Activated naive CD8-positive, alpha-beta T cell (primary cell): ENCODE data around the gene PBOV1.

Experiments used
- H3K27ac Mint-ChIP-seq: one replicate; pipeline ENCODE4 v1.8.0; 2021; ENCODE audit warnings: mixed read lengths
- H3K27me3 Mint-ChIP-seq: one replicate; pipeline ENCODE4 v1.8.0; 2021; ENCODE audit warnings: mixed read lengths
- H3K36me3 Mint-ChIP-seq: one replicate; pipeline ENCODE4 v1.8.0; 2021; ENCODE audit warnings: mixed read lengths
- H3K4me1 Mint-ChIP-seq: one replicate; pipeline ENCODE4 v1.8.0; 2021; ENCODE audit warnings: low read depth, mixed read lengths
- H3K4me3 Mint-ChIP-seq: one replicate; pipeline ENCODE4 v1.8.0; 2021; ENCODE audit warnings: mild to moderate bottlenecking, mixed read lengths
- H3K9me3 Mint-ChIP-seq: one replicate; pipeline ENCODE4 v1.8.0; 2021; ENCODE audit warnings: low read depth, mixed read lengths

Gene PBOV1

GRCh38 chr6:138204303-138204702 lies 14.0 kb downstream of the PBOV1 start:
- H3K36me3 Mint-ChIP-seq = peaks cover 2% of the 10 kb centered on the region
- H3K27me3 Mint-ChIP-seq = peaks cover 12% of the 10 kb centered on the region
- no peak overlapping the region for H3K4me3 Mint-ChIP-seq
- H3K4me1 Mint-ChIP-seq = no peaks in the 10 kb centered on the region
- H3K27ac Mint-ChIP-seq = no peak overlapping the region
- H3K9me3 Mint-ChIP-seq = no peaks in the 10 kb centered on the region

GRCh38 chr6:138203315-138203714 lies 15.0 kb downstream of the PBOV1 start:
- H3K4me1 Mint-ChIP-seq = no peaks in the 10 kb centered on the region
- H3K9me3 Mint-ChIP-seq = no peaks in the 10 kb centered on the region
- peaks cover 2% of the 10 kb centered on the region for H3K36me3 Mint-ChIP-seq
- peaks cover 11% of the 10 kb centered on the region for H3K27me3 Mint-ChIP-seq
- no peak overlapping the region for H3K27ac Mint-ChIP-seq
- H3K4me3 Mint-ChIP-seq = no peak overlapping the region

- Mint-ChIP-seq H3K9me3 (no peaks in the 10 kb centered on the region), H3K27ac (no peak overlapping the region), H3K27me3 (peaks cover 9% of the 10 kb centered on the region), H3K4me3 (no peak overlapping the region), H3K4me1 (no peaks in the 10 kb centered on the region), H3K36me3 (peaks cover 2% of the 10 kb centered on the region)
These were observed 16.5 kb downstream of the PBOV1 start for GRCh38 chr6:138201836-138202235.

- no peaks in the 10 kb centered on the region for H3K9me3 Mint-ChIP-seq
- no peaks in the 10 kb centered on the region for H3K4me1 Mint-ChIP-seq
- H3K27me3 Mint-ChIP-seq = peaks cover 15% of the 10 kb centered on the region
- no peak overlapping the region for H3K4me3 Mint-ChIP-seq
- H3K36me3 Mint-ChIP-seq = peaks cover 2% of the 10 kb centered on the region
- H3K27ac Mint-ChIP-seq = no peak overlapping the region
These were observed 19.7 kb downstream of the PBOV1 start for GRCh38 chr6:138198430-138199091.

GRCh38 chr6:138197570-138197969 lies 20.7 kb downstream of the PBOV1 start:
- H3K36me3 Mint-ChIP-seq = peaks cover 2% of the 10 kb centered on the region
- no peaks in the 10 kb centered on the region for H3K9me3 Mint-ChIP-seq
- peaks cover 15% of the 10 kb centered on the region for H3K27me3 Mint-ChIP-seq
- no peaks in the 10 kb centered on the region for H3K4me1 Mint-ChIP-seq
- no peak overlapping the region for H3K27ac Mint-ChIP-seq
- H3K4me3 Mint-ChIP-seq = no peak overlapping the region

- H3K36me3 Mint-ChIP-seq = peaks cover under 1% of the 10 kb centered on the region
- H3K4me1 Mint-ChIP-seq = no peaks in the 10 kb centered on the region
- peaks cover 11% of the 10 kb centered on the region for H3K27me3 Mint-ChIP-seq
- H3K27ac Mint-ChIP-seq = no peak overlapping the region
- no peak overlapping the region for H3K4me3 Mint-ChIP-seq
- H3K9me3 Mint-ChIP-seq = no peaks in the 10 kb centered on the region
These were observed 22.1 kb downstream of the PBOV1 start for GRCh38 chr6:138196122-138196738.

- no peaks in the 10 kb centered on the region for H3K4me1 Mint-ChIP-seq
- no peak overlapping the region for H3K4me3 Mint-ChIP-seq
- no peaks in the 10 kb centered on the region for H3K36me3 Mint-ChIP-seq
- H3K27me3 Mint-ChIP-seq = peaks cover 10% of the 10 kb centered on the region
- H3K27ac Mint-ChIP-seq = no peak overlapping the region
- no peaks in the 10 kb centered on the region for H3K9me3 Mint-ChIP-seq
These were observed 24.0 kb downstream of the PBOV1 start for GRCh38 chr6:138194287-138194686.

GRCh38 chr6:138188278-138188941 lies 29.9 kb downstream of the PBOV1 start:
- H3K36me3 Mint-ChIP-seq = no peaks in the 10 kb centered on the region
- H3K27ac Mint-ChIP-seq = no peak overlapping the region
- no peaks in the 10 kb centered on the region for H3K4me1 Mint-ChIP-seq
- H3K4me3 Mint-ChIP-seq = no peak overlapping the region
- no peaks in the 10 kb centered on the region for H3K9me3 Mint-ChIP-seq
- H3K27me3 Mint-ChIP-seq = peaks cover 13% of the 10 kb centered on the region

GRCh38 chr6:138187156-138187555 lies 31.1 kb downstream of the PBOV1 start:
- no peaks in the 10 kb centered on the region for H3K4me1 Mint-ChIP-seq
- H3K9me3 Mint-ChIP-seq = no peaks in the 10 kb centered on the region
- H3K27ac Mint-ChIP-seq = no peak overlapping the region
- peaks cover 16% of the 10 kb centered on the region for H3K27me3 Mint-ChIP-seq
- no peaks in the 10 kb centered on the region for H3K36me3 Mint-ChIP-seq
- H3K4me3 Mint-ChIP-seq = no peak overlapping the region

- peaks cover 3% of the 10 kb centered on the region for H3K36me3 Mint-ChIP-seq
These were observed 34.1 kb downstream of the PBOV1 start for GRCh38 chr6:138184230-138184629.

GRCh38 chr6:138183790-138184134 lies 34.5 kb downstream of the PBOV1 start:
- Mint-ChIP-seq H3K4me3 (no peak overlapping the region), H3K27ac (no peak overlapping the region), H3K36me3 (peaks cover 3% of the 10 kb centered on the region), H3K9me3 (peaks cover 7% of the 10 kb centered on the region), H3K27me3 (peaks cover 12% of the 10 kb centered on the region), H3K4me1 (no peaks in the 10 kb centered on the region)

More at GRCh38 chr6:138184230-138184629, 34.1 kb downstream of the PBOV1 start:
- Mint-ChIP-seq H3K4me3 (no peak overlapping the region), H3K9me3 (peaks cover 7% of the 10 kb centered on the region), H3K4me1 (no peaks in the 10 kb centered on the region), H3K27me3 (peaks cover 12% of the 10 kb centered on the region), H3K27ac (no peak overlapping the region)

GRCh38 chr6:138182939-138183789 lies 35.1 kb downstream of the PBOV1 start:
- H3K27ac Mint-ChIP-seq = no peak overlapping the region
- H3K4me1 Mint-ChIP-seq = no peaks in the 10 kb centered on the region
- H3K36me3 Mint-ChIP-seq = peaks cover 3% of the 10 kb centered on the region
- peaks cover 12% of the 10 kb centered on the region for H3K27me3 Mint-ChIP-seq
- no peak overlapping the region for H3K4me3 Mint-ChIP-seq
- H3K9me3 Mint-ChIP-seq = peaks cover 11% of the 10 kb centered on the region

- H3K27me3 Mint-ChIP-seq = peaks cover 16% of the 10 kb centered on the region
- H3K4me3 Mint-ChIP-seq = no peak overlapping the region
- no peaks in the 10 kb centered on the region for H3K4me1 Mint-ChIP-seq
- H3K9me3 Mint-ChIP-seq = peaks cover 24% of the 10 kb centered on the region
- peaks cover 3% of the 10 kb centered on the region for H3K36me3 Mint-ChIP-seq
- H3K27ac Mint-ChIP-seq = no peak overlapping the region
These were observed 41.5 kb downstream of the PBOV1 start for GRCh38 chr6:138176652-138177232.

- H3K4me3 Mint-ChIP-seq = no peak overlapping the region
- H3K27ac Mint-ChIP-seq = no peak overlapping the region
- peaks cover 24% of the 10 kb centered on the region for H3K9me3 Mint-ChIP-seq
- H3K4me1 Mint-ChIP-seq = no peaks in the 10 kb centered on the region
- peaks cover 16% of the 10 kb centered on the region for H3K27me3 Mint-ChIP-seq
- H3K36me3 Mint-ChIP-seq = peaks cover 3% of the 10 kb centered on the region
These were observed 42.7 kb downstream of the PBOV1 start for GRCh38 chr6:138175596-138175995.
